GM13977 (cell line): Measurements from ENCODE around the gene SLC9A9.

Source experiments
- DNase-seq: peaks from one replicate; pipeline ENCODE4 v3.0.0; 2012; ENCODE audit warnings: low spot score
- in situ Hi-C: fragments of 300-500 bp; cut with MboI; formaldehyde crosslinking; loops from one replicate; pipeline ENCODE4 v1.12.0; 2022; ENCODE audit warnings: low sequenced_read_pairs, low pct_unique_long_range_greater_than_20kb, mixed read lengths, inconsistent platforms; ENCODE audit not compliant: unreplicated experiment
- TF ChIP-seq, protein P1 (sequence below): IDR thresholded peaks from 2 replicates; pipeline ENCODE4 v1.5.1; 2012; ENCODE audit warnings: mild to moderate bottlenecking, control low read depth; ENCODE audit not compliant: insufficient read depth; ENCODE audit errors: extremely low read depth, missing control alignments

The SLC9A9 gene

GRCh38 chr3:143824735-143825385 lies 23.4 kb downstream of the SLC9A9 start:
- TF ChIP-seq, protein P1, sequence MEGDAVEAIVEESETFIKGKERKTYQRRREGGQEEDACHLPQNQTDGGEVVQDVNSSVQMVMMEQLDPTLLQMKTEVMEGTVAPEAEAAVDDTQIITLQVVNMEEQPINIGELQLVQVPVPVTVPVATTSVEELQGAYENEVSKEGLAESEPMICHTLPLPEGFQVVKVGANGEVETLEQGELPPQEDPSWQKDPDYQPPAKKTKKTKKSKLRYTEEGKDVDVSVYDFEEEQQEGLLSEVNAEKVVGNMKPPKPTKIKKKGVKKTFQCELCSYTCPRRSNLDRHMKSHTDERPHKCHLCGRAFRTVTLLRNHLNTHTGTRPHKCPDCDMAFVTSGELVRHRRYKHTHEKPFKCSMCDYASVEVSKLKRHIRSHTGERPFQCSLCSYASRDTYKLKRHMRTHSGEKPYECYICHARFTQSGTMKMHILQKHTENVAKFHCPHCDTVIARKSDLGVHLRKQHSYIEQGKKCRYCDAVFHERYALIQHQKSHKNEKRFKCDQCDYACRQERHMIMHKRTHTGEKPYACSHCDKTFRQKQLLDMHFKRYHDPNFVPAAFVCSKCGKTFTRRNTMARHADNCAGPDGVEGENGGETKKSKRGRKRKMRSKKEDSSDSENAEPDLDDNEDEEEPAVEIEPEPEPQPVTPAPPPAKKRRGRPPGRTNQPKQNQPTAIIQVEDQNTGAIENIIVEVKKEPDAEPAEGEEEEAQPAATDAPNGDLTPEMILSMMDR, result no peak
- in situ Hi-C loops, result no loop called here
- DNase-seq, result no peak

- in situ Hi-C loops, result no loop called here
- TF ChIP-seq, protein P1, result no peak
- no peak for DNase-seq
Measured at GRCh38 chr3:143822798-143823197, 25.5 kb downstream of the SLC9A9 start.

GRCh38 chr3:143822374-143822773 lies 25.9 kb downstream of the SLC9A9 start:
- in situ Hi-C loops, result no loop called here
- TF ChIP-seq, protein P1, result no peak
- no peak for DNase-seq

GRCh38 chr3:143821862-143822261 lies 26.4 kb downstream of the SLC9A9 start:
- in situ Hi-C loops, result no loop called here
- TF ChIP-seq, protein P1, result no peak

DNA sequence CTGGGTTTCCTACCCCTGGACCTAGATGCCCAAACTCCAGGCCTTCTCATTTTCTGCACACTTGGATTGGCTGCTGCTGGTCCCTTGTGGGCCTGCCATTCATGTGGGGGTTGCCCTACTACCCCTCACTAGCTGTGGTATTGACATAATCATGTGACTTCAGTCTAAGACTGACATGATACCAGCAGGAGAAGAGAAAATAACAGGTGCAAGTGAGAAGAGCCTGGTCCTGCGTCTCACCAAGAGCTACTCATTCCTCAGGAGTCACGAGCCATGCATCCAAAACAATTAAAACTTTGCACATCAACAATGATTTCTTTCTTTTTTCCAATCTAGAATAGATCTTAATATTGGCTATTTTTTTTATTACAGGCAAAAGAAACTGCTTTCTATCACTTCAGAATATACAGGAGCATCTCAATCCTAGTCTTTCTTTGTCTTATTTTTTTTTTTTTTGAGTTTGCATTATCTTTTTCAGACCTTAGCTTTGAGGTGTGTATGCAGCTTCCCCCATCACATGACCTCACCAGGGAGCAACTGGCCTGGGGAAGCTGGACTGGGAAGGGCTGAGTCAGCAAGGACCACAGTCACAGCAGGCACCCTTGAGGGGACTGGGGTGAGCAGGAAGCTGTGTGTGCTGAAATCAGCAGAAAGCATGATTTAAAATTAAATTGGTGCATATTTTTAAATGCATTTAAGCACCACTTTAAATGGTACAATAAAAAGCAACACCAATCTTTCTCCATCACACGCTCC lies 27.6 kb downstream of the SLC9A9 start:
- TF ChIP-seq, protein P1, result no peak
- no peak for DNase-seq
- in situ Hi-C loops, result no loop called here

More at GRCh38 chr3:143821862-143822261, 26.4 kb downstream of the SLC9A9 start:
- no peak for DNase-seq

DNA sequence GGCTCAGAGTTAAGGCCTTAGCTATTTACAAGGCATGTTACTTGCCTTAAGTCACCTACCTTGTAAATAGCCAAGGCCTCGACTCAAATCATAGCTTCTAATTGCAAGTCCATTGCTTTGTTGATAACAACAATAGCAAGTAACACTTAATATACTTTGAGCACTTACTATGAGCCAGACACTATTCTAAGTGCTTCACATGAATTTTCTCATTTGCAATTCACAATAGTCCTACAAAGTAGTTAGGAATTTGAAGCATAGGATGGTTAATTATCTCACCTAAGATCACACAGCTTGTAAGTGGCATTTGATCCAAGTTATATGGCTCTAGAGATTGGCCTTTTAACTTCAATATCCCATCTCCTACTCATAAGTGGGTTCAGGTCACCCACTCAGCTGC lies 28.4 kb downstream of the SLC9A9 start:
- in situ Hi-C loops, result no loop called here
- TF ChIP-seq, protein P1, result no peak
- DNase-seq, result no peak
